Activated naive CD4-positive, alpha-beta T cell treated with anti-CD3 and anti-CD28 coated beads, Interleukin-2, amount 50 U/mL, for 72 hours (primary cell): ENCODE data around the gene ELMO1. TPM values are rescaled to one million over a fixed set of nuclear protein-coding genes. Genes with fewer than 3 reads are reported as not detected.

Source experiments
- ATAC-seq, 2 donors: fragments of 150-1000 bp; cut with Tn5 transposase; 2 replicates each; pipeline ENCODE4 v1.10.0; 2021; ENCODE audit warnings: mild to moderate bottlenecking in 2 of 2, moderate library complexity in 2 of 2
- DNase-seq, 2 donors: peaks; one replicate each; pipeline ENCODE4 v3.0.0; 2021 to 2022; ENCODE audit warnings: low spot score in 2 of 2
- H3K27ac Mint-ChIP-seq, 2 donors: one replicate each; pipeline ENCODE4 v1.8.0; 2022; ENCODE audit warnings: mild to moderate bottlenecking in 2 of 2, mixed read lengths in 2 of 2
- H3K36me3 Mint-ChIP-seq, 2 donors: one replicate each; pipeline ENCODE4 v1.8.0; 2022; ENCODE audit warnings: mixed read lengths in 2 of 2
- H3K9me3 Mint-ChIP-seq, 2 donors: one replicate each; pipeline ENCODE4 v1.8.0; 2022; ENCODE audit warnings: mixed read lengths in 2 of 2
- total RNA-seq, 2 donors: library from RNA; stranded (reverse); gene quantifications; one replicate each; pipeline ENCODE4 v1.2.3, GENCODE V29; 2022

ELMO1 gene
- total RNA-seq, 2 donors from 2014 or later: 137 to 167 TPM

GRCh38 chr7:37480041-37481031 lies 31.7 kb upstream of the ELMO1 start:
- no peaks in the 10 kb centered on the region for H3K36me3 Mint-ChIP-seq
- H3K27ac Mint-ChIP-seq: no peak overlapping the region
- DNase-seq: no peak
- no peaks in the 10 kb centered on the region for H3K9me3 Mint-ChIP-seq
- ATAC-seq: no peak

DNA sequence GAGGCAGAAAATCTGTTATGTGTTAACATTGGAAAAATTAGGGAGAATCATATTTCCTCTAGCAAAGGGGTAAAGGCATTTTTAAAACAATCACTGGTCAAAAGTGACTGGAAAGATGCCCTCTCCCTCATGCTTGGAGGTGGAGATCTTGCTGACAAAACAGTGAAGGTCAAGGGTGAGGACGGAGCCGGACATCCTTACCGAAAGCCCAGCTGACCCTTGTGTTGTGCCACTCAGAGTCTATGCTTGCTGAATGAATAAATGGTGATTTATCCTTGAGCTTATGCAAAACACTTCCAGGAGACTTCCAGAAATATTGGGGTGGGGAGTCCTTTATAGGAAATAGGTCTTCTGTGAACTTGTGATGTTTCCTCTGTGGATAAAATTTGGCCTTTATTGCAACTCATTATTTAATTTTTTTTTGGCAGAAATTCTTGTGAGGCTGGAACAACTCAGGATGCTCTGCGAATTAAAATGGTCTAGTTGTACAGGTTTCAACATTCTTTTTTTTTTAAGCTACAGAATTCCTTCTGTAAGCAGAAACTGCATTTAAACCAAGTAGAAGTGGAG lies 28.3 kb upstream of the ELMO1 start:
- Mint-ChIP-seq H3K9me3 (no peaks in the 10 kb centered on the region), H3K27ac (no peak overlapping the region), H3K36me3 (no peaks in the 10 kb centered on the region)
- DNase-seq: no peak
- no peak for ATAC-seq

DNA sequence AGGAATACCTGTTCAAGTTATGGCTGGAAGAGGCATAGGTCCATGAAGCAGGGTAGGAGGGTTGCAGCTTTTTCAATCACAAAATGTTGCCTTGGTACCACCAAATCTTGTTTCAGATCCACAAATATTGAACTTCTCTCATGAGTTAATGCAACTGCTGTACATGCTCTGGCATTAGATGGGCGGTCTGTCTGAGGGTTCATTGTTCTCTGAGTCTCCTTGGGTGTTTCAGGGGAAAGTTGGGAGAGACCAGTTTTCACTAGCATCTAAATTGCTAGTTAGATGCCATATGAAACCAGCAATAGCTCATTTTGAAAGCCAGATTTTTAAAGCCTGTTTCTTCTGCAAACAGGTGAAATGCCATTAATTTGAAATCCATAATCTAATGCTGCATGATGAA lies 27.8 kb upstream of the ELMO1 start:
- Mint-ChIP-seq H3K9me3 (no peaks in the 10 kb centered on the region), H3K36me3 (no peaks in the 10 kb centered on the region), H3K27ac (no peak overlapping the region)
- ATAC-seq (no peak), DNase-seq (no peak)

GRCh38 chr7:37475646-37476045 lies 27.0 kb upstream of the ELMO1 start:
- no peaks in the 10 kb centered on the region for H3K9me3 Mint-ChIP-seq
- H3K36me3 Mint-ChIP-seq: no peaks in the 10 kb centered on the region
- no peak overlapping the region for H3K27ac Mint-ChIP-seq

GRCh38 chr7:37471619-37472018 lies 23.0 kb upstream of the ELMO1 start:
- Mint-ChIP-seq H3K36me3 (peaks cover 0 to 4% of the 10 kb centered on the region in 2 donors), H3K9me3 (peaks cover 0 to 11% of the 10 kb centered on the region in 2 donors), H3K27ac (no peak overlapping the region)
- ATAC-seq (no peak), DNase-seq (no peak)

More at GRCh38 chr7:37475646-37476045, 27.0 kb upstream of the ELMO1 start:
- no peak for ATAC-seq
- DNase-seq: no peak

GRCh38 chr7:37467002-37467401 lies 18.3 kb upstream of the ELMO1 start:
- peaks cover 0 to 4% of the 10 kb centered on the region in 2 donors for H3K36me3 Mint-ChIP-seq
- DNase-seq (no peak), ATAC-seq (peak; percentile 34 to 81)
- H3K27ac Mint-ChIP-seq: no peak overlapping the region
- peaks cover 0 to 14% of the 10 kb centered on the region in 2 donors for H3K9me3 Mint-ChIP-seq

DNA sequence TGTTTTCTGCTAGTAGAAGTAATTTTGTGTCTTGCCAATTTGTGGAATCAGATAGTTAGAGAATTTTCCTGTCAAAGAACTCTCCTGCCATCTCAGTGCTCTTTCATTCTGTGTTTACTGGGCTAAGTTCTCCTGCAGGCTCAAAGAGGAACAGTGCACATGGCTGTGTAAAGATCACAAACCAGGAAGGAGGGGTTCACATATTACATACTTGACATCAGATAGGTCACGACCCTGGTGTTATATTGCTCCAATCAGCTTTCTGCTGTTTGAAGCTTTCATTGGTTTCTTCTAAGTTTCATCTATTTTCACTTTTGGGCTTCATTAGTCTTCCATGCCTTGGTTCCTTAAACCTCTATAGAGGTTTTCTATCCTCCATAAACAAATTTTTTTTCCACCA lies 13.5 kb upstream of the ELMO1 start:
- Mint-ChIP-seq H3K36me3 (no peaks in the 10 kb centered on the region), H3K27ac (no peak overlapping the region), H3K9me3 (peaks cover 0 to 3% of the 10 kb centered on the region in 2 donors)
- ATAC-seq (no peak), DNase-seq (no peak)

- DNase-seq: no peak
- peaks cover 0 to 5% of the 10 kb centered on the region in 2 donors for H3K9me3 Mint-ChIP-seq
- H3K27ac Mint-ChIP-seq: no peak overlapping the region
- no peak for ATAC-seq
- H3K36me3 Mint-ChIP-seq: no peaks in the 10 kb centered on the region
Observed at GRCh38 chr7:37455081-37455480, 6.4 kb upstream of the ELMO1 start.

DNA sequence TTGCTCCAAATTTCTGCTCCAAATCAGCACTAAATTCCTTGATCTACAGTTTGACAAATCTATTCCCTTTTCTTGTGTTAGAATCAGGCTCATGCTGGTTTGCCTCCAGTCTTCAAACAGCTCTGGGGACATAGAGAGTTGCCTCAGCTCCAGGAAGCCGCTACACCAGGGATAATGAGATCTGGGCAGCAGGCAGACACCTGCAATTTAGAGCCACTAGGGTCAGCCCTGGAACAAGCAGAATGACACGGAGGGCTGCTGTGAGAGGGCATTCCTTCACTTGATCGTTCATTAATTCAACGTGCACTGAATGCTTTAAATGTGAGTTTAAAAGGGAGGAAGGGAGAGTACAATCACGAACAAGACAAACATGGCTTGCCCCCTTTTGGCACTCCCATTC lies 3.7 kb upstream of the ELMO1 start:
- ATAC-seq (no peak), DNase-seq (no peak)
- no peak overlapping the region for H3K27ac Mint-ChIP-seq
- H3K36me3 Mint-ChIP-seq: peaks cover 7 to 14% of the 10 kb centered on the region in 2 donors
- peaks cover 0 to 5% of the 10 kb centered on the region in 2 donors for H3K9me3 Mint-ChIP-seq

GRCh38 chr7:37450035-37450434 lies 1.4 kb upstream of the ELMO1 start:
- no peak overlapping the region for H3K27ac Mint-ChIP-seq
- peaks cover 12 to 32% of the 10 kb centered on the region in 2 donors for H3K36me3 Mint-ChIP-seq
- ATAC-seq (no peak), DNase-seq (no peak)
- H3K9me3 Mint-ChIP-seq: peaks cover 0 to 5% of the 10 kb centered on the region in 2 donors

- DNase-seq (no peak), ATAC-seq (no peak)
- peak overlapping the region; percentile 97 for H3K27ac Mint-ChIP-seq
- peaks cover 0 to 5% of the 10 kb centered on the region in 2 donors for H3K9me3 Mint-ChIP-seq
- H3K36me3 Mint-ChIP-seq: peaks cover 12 to 36% of the 10 kb centered on the region in 2 donors
Observed at GRCh38 chr7:37449621-37450020, 957 bp upstream of the ELMO1 start.

DNA sequence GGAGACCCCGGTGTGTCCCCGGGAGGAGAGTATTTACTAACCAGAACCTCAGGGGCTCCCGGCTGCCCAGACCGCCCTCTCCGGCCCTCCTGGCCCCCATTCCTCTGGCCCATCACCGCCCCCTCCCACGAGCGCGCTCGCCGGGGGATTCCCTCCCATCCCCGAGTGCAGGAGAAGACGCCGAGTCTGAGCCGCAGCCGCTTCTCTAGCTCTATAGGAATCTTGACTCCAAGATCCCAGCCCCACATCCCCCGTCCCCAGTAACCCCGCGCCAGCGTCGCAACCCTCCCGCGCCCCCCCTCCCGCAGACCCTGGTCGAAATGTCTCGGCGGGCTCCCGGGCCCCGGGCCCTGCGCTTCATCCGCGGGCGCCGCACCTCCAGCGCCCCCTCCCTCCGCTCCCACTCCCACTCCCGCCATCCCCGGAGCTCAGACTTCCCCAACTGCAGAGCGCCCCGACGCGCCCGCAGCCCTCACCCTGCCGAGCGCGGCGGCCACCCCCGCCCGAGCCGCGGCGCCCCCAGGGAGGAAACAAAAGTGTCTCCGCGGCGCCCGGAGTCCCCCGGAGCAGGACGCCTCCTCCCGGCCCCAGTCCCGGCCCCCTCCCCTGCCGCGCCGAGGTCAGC lies 541 bp downstream of the ELMO1 start:
- Mint-ChIP-seq H3K27ac (peak overlapping the region; percentile 89 to 97), H3K9me3 (peaks cover 0 to 5% of the 10 kb centered on the region in 2 donors), H3K36me3 (peaks cover 12 to 46% of the 10 kb centered on the region in 2 donors)
- peak in 1 of 2 donors; percentile 21 for ATAC-seq
- peak in 1 of 2 donors; percentile 59 for DNase-seq

- ATAC-seq (peak in 1 of 2 donors; percentile 42), DNase-seq (no peak)
- peaks cover 0 to under 1% of the 10 kb centered on the region in 2 donors for H3K9me3 Mint-ChIP-seq
- peaks cover 12 to 54% of the 10 kb centered on the region in 2 donors for H3K36me3 Mint-ChIP-seq
- H3K27ac Mint-ChIP-seq: peak overlapping the region; percentile 89 to 97
Observed at GRCh38 chr7:37446371-37446770, 2.3 kb downstream of the ELMO1 start.

DNA sequence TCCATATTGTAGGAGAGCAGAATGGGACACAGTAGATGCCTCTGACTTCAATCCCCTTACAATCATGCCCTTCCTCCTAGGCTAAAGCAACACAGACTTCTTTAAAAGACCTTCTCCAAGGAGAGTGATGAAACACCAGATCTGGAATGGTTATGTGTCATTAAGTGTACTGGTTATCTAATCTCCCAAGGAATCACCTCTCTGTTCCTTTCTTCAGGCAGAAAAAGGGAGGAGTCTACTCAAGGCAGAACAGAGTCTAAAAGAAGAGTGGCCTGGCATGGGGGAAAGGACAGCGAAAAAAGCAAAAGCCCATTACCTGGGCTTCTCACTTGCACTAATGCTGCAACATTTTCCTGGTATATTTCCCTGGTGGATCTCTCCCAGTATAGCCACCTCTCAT lies 2.9 kb downstream of the ELMO1 start:
- no peak for DNase-seq
- H3K27ac Mint-ChIP-seq: peak overlapping the region; percentile 89 to 97
- H3K9me3 Mint-ChIP-seq: no peaks in the 10 kb centered on the region
- H3K36me3 Mint-ChIP-seq: peaks cover 12 to 54% of the 10 kb centered on the region in 2 donors
- no peak for ATAC-seq

GRCh38 chr7:37445064-37445723 lies 3.5 kb downstream of the ELMO1 start:
- Mint-ChIP-seq H3K27ac (peak overlapping the region; percentile 89 to 97), H3K9me3 (no peaks in the 10 kb centered on the region), H3K36me3 (peaks cover 12 to 54% of the 10 kb centered on the region in 2 donors)
- no peak for DNase-seq
- ATAC-seq: peak in 1 of 2 donors; percentile 5

DNA sequence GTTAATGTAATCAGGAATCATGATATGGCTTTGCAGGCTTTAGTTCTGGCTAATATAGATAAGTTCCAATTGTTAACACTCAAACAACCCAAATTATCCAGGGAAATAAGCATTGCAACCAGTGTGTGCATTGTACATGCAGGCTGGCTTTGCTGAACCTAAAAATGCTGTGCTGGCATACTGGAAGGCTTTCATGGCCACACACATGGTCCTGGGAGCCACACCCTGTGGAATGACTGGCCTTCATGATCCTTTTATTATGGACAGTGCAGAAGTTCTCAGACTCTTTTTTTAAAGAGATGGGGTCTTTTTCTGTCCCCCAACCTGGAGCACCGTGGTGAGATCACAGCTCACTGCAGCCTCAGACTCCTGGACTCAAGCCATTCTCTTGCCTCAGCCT lies 5.0 kb downstream of the ELMO1 start:
- Mint-ChIP-seq H3K36me3 (peaks cover 7 to 58% of the 10 kb centered on the region in 2 donors), H3K27ac (no peak overlapping the region), H3K9me3 (no peaks in the 10 kb centered on the region)
- ATAC-seq (no peak), DNase-seq (no peak)
